ENCODE measurements around the gene CSRP2. TPM values are rescaled to one million over a fixed set of nuclear protein-coding genes. Genes with fewer than 3 reads are reported as not detected.
A peak's percentile ranks its signal among the peaks of the same experiment; 100 is the strongest.

The CSRP2 gene
- polyA plus RNA-seq, 1 donor (not counting 4 experiments of a cell fraction or from before 2014, with no cell fraction given), result 74.9 TPM

GRCh38 chr12:76820888-76821482 is 57.8 kb downstream of the CSRP2 start:
- peak; percentile 57 to 77 (median 73) for TF ChIP-seq CTCF (optimal IDR thresholded peaks at IDR 0.05 in 1 of 3, IDR thresholded peaks at IDR 0.05 in 1 of 3, conservative IDR thresholded peaks at IDR 0.05 in 1 of 3; ENCODE audit: extremely low read depth in 1 of 3, insufficient read depth in 2 of 3, low read length in 3 of 3)
- TF ChIP-seq EZH2 (IDR thresholded peaks at IDR 0.05; ENCODE audit: low read length), result no peak
- Histone ChIP-seq H3K9me3 (ENCODE audit: control insufficient read depth, low read depth, low read length) (no peaks in the 10 kb centered on the region), H3K36me3 (ENCODE audit: control insufficient read depth in 2 of 2, extremely low read depth in 1 of 2, insufficient read depth in 2 of 2, low read length in 2 of 2) (no peaks in the 10 kb centered on the region), H4K20me1 (ENCODE audit: control insufficient read depth, extremely low read depth, insufficient read depth, low read length) (no peaks in the 10 kb centered on the region), H3K4me2 (ENCODE audit: control insufficient read depth, extremely low read depth, insufficient read depth, low read depth, low read length) (no peak overlapping the region), H3K9ac (ENCODE audit: control insufficient read depth, extremely low read depth, insufficient read depth, low read length) (no peak overlapping the region), H3K4me3 (ENCODE audit: control insufficient read depth in 2 of 3, extremely low read depth in 1 of 3, insufficient read depth in 2 of 3, low read depth in 1 of 3, low read length in 3 of 3) (no peak overlapping the region), H2AFZ (ENCODE audit: control insufficient read depth, low read length) (no peak overlapping the region), H3K27ac (ENCODE audit: control insufficient read depth, insufficient read depth, low read length) (no peak overlapping the region), H3K79me2 (ENCODE audit: control insufficient read depth, insufficient read depth, low read length) (no peaks in the 10 kb centered on the region), H3K27me3 (ENCODE audit: control insufficient read depth, extremely low read depth, insufficient read depth, low read length) (no peaks in the 10 kb centered on the region), H3K9me1 (ENCODE audit: control insufficient read depth, extremely low read depth, insufficient read depth, low read length) (no peaks in the 10 kb centered on the region), H3K4me1 (ENCODE audit: control insufficient read depth, extremely low read depth, insufficient read depth, low read length) (no peaks in the 10 kb centered on the region)
- peak; percentile 71 for FAIRE-seq
- DNase-seq (ENCODE audit: low read depth, low spot score), result no peak
- dilution Hi-C loops (cut with MboI; ENCODE audit: extremely low pct_ligation_motif_present, low sequenced_read_pairs), result no loop called here

DNA sequence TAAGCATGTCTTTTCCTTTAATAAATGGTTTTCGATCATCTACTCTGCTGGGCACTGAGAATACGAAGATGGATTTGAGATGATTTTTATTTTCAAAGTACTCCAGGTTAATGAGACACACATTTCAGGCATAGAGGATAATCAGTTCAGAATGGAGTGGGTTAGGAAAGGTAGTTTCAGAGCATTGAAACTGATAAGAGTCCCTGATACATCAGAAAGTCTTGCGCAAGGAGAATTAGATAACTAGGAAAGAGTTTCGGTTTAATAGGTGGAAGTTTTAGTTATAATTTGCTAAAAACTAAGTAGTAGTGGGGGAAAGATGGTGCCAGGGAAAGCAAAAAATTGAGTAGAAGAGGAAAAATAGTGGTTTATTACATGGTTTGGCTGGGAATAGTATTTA is 64.8 kb downstream of the CSRP2 start:
- H3K9me3 ChIP-seq (ENCODE audit: control insufficient read depth, low read depth, low read length), result no peaks in the 10 kb centered on the region
- TF ChIP-seq CTCF (optimal IDR thresholded peaks at IDR 0.05 in 1 of 3, IDR thresholded peaks at IDR 0.05 in 1 of 3, conservative IDR thresholded peaks at IDR 0.05 in 1 of 3; ENCODE audit: extremely low read depth in 1 of 3, insufficient read depth in 2 of 3, low read length in 3 of 3), result no peak
- TF ChIP-seq EZH2 (IDR thresholded peaks at IDR 0.05; ENCODE audit: low read length), result no peak
- H3K9ac ChIP-seq (ENCODE audit: control insufficient read depth, extremely low read depth, insufficient read depth, low read length), result no peak overlapping the region
- no peak overlapping the region for H3K4me3 ChIP-seq (ENCODE audit: control insufficient read depth in 2 of 3, extremely low read depth in 1 of 3, insufficient read depth in 2 of 3, low read depth in 1 of 3, low read length in 3 of 3)
- H3K27me3 ChIP-seq (ENCODE audit: control insufficient read depth, extremely low read depth, insufficient read depth, low read length), result no peaks in the 10 kb centered on the region
- no peak overlapping the region for H3K4me2 ChIP-seq (ENCODE audit: control insufficient read depth, extremely low read depth, insufficient read depth, low read depth, low read length)
- H3K27ac ChIP-seq (ENCODE audit: control insufficient read depth, insufficient read depth, low read length), result no peak overlapping the region
- H2AFZ ChIP-seq (ENCODE audit: control insufficient read depth, low read length), result no peak overlapping the region
- H4K20me1 ChIP-seq (ENCODE audit: control insufficient read depth, extremely low read depth, insufficient read depth, low read length), result no peaks in the 10 kb centered on the region
- peaks cover 0 to 4% of the 10 kb centered on the region in 2 experiments for H3K36me3 ChIP-seq (ENCODE audit: control insufficient read depth in 2 of 2, extremely low read depth in 1 of 2, insufficient read depth in 2 of 2, low read length in 2 of 2)
- FAIRE-seq (no peak), DNase-seq (ENCODE audit: low read depth, low spot score) (no peak)
- dilution Hi-C loops (cut with MboI; ENCODE audit: extremely low pct_ligation_motif_present, low sequenced_read_pairs), result no loop called here
- no peaks in the 10 kb centered on the region for H3K9me1 ChIP-seq (ENCODE audit: control insufficient read depth, extremely low read depth, insufficient read depth, low read length)
- H3K4me1 ChIP-seq (ENCODE audit: control insufficient read depth, extremely low read depth, insufficient read depth, low read length), result no peaks in the 10 kb centered on the region
- H3K79me2 ChIP-seq (ENCODE audit: control insufficient read depth, insufficient read depth, low read length), result no peaks in the 10 kb centered on the region

Data from keratinocyte (primary cell).